IMR-90 (cell line): ENCODE data around the gene PCDHGB5. TPM values are rescaled to one million over a fixed set of nuclear protein-coding genes. Genes with fewer than 3 reads are reported as not detected.

Experiments used
- ATAC-seq: fragments of 200-7000 bp; cut with Tn5 transposase; 2 replicates; pipeline ENCODE4 v1.9.1; 2020; ENCODE audit warnings: low read depth, mild to moderate bottlenecking, moderate library complexity
- BruUV-seq: library from RNA; stranded (reverse); fragments of 400-500 nt; replicated peaks from 2 replicates; lab custom pipeline; 2021; lab: Mats Ljungman, UMichigan
- CTCF ChIA-PET: fragments of 300-600 bp; formaldehyde crosslinking; extraction: SDS; loops from one replicate; lab custom pipeline; 2021; ENCODE audit warnings: antibody characterized with exemption; lab: Yijun Ruan, JAX
- POLR2A ChIA-PET: fragments of 300-600 bp; sonication (Branson Sonifier 250); formaldehyde crosslinking; loops from one replicate; lab custom pipeline; 2022; ENCODE audit warnings: antibody characterized with exemption; ENCODE audit not compliant: unreplicated experiment; lab: Charles Lee
- DNase-seq: peaks from one replicate; pipeline ENCODE4 v3.0.0; 2013
- H2AFZ ChIP-seq: replicated peaks from 2 replicates; pipeline ENCODE3; 2013; ENCODE audit warnings: low read length, mild to moderate bottlenecking; ENCODE audit not compliant: poor library complexity
- H2AK5ac ChIP-seq: 2 replicates; pipeline ENCODE4 v1.6.1; 2013; ENCODE audit warnings: low read depth, low read length, inconsistent platforms
- H2AK9ac ChIP-seq: replicated peaks from 2 replicates; pipeline ENCODE3; 2013; ENCODE audit warnings: mild to moderate bottlenecking, low read depth, low read length, moderate library complexity; ENCODE audit not compliant: poor library complexity
- H2BK120ac ChIP-seq: 2 replicates; pipeline ENCODE4 v1.6.1; 2013; ENCODE audit warnings: low read depth, low read length, inconsistent platforms
- H2BK15ac ChIP-seq: 3 replicates; pipeline ENCODE4 v1.6.1; 2013; ENCODE audit warnings: low read depth, low read length, inconsistent platforms
- H2BK20ac ChIP-seq: 2 replicates; pipeline ENCODE4 v1.6.1; 2013; ENCODE audit warnings: low read depth, mild to moderate bottlenecking, inconsistent platforms, low read length, moderate library complexity
- H2BK5ac ChIP-seq: 2 replicates; pipeline ENCODE4 v1.6.1; 2013; ENCODE audit warnings: mild to moderate bottlenecking, low read depth, low read length, inconsistent platforms; ENCODE audit not compliant: poor library complexity, severe bottlenecking
- H3K14ac ChIP-seq: replicated peaks from 2 replicates; pipeline ENCODE4 v1.6.1; 2013; ENCODE audit warnings: low read depth, low read length, inconsistent platforms
- H3K18ac ChIP-seq: 2 replicates; pipeline ENCODE4 v1.6.1; 2013; ENCODE audit warnings: low read depth, low read length, control low read depth
- H3K23ac ChIP-seq: 2 replicates; pipeline ENCODE4 v1.6.1; 2013; ENCODE audit warnings: low read depth, low read length, inconsistent platforms
- H3K27ac ChIP-seq: 2 replicates; pipeline ENCODE4 v1.5.1; 2013; ENCODE audit warnings: mild to moderate bottlenecking, control low read depth, low read length; ENCODE audit not compliant: insufficient read depth
- H3K27me3 ChIP-seq: 2 replicates; pipeline ENCODE4 v1.6.1; 2013; ENCODE audit warnings: low read length; ENCODE audit not compliant: control insufficient read depth, insufficient read depth
- H3K36me3 ChIP-seq: 2 replicates; pipeline ENCODE4 v1.6.1; 2013; ENCODE audit warnings: low read length, mixed read lengths; ENCODE audit not compliant: control insufficient read depth, insufficient read depth
- H3K4ac ChIP-seq: 2 replicates; pipeline ENCODE4 v1.6.1; 2013; ENCODE audit warnings: low read depth, low read length, inconsistent platforms
- H3K4me1 ChIP-seq: 2 replicates; pipeline ENCODE4 v1.6.1; 2013; ENCODE audit warnings: low read length, mixed read lengths; ENCODE audit not compliant: control insufficient read depth, insufficient read depth
- H3K4me2 ChIP-seq: 2 replicates; pipeline ENCODE4 v1.6.1; 2013; ENCODE audit warnings: low read depth, mild to moderate bottlenecking, control low read depth, low read length, moderate library complexity
- H3K4me3 ChIP-seq: 2 replicates; pipeline ENCODE4 v1.5.1; 2013; ENCODE audit warnings: low read depth, mild to moderate bottlenecking, control low read depth, low read length, moderate library complexity; ENCODE audit not compliant: insufficient read depth
- H3K56ac ChIP-seq: 2 replicates; pipeline ENCODE4 v1.6.1; 2013; ENCODE audit warnings: low read length, inconsistent platforms; ENCODE audit not compliant: insufficient read depth; ENCODE audit errors: extremely low read depth
- H3K79me1 ChIP-seq, 2 experiments: 2 replicates each; pipeline ENCODE4 v1.6.1; 2013; ENCODE audit warnings: low read length in 2 of 2, inconsistent platforms in 1 of 2, low read depth in 1 of 2
- H3K9ac ChIP-seq: 2 replicates; pipeline ENCODE4 v1.6.1; 2013; ENCODE audit warnings: low read depth, low read length, control low read depth
- H3K9me1 ChIP-seq: 2 replicates; pipeline ENCODE4 v1.6.1; 2013; ENCODE audit warnings: low read length, inconsistent platforms; ENCODE audit not compliant: insufficient read depth
- H3K9me3 ChIP-seq: 2 replicates; pipeline ENCODE4 v1.6.1; 2013; ENCODE audit warnings: low read length; ENCODE audit not compliant: control insufficient read depth, insufficient read depth
- H4K20me1 ChIP-seq: 2 replicates; pipeline ENCODE4 v1.6.1; 2013; ENCODE audit warnings: low read length, inconsistent platforms; ENCODE audit not compliant: insufficient read depth
- H4K5ac ChIP-seq: 2 replicates; pipeline ENCODE4 v1.6.1; 2013; ENCODE audit warnings: mild to moderate bottlenecking, low read depth, low read length, control low read depth
- H4K8ac ChIP-seq, 2 experiments: 2 replicates each; pipeline ENCODE4 v1.6.1; 2013; ENCODE audit warnings: low read depth in 2 of 2, low read length in 2 of 2, control low read depth in 1 of 2, inconsistent platforms in 1 of 2
- H4K91ac ChIP-seq: 2 replicates; pipeline ENCODE4 v1.6.1; 2013; ENCODE audit warnings: low read depth, low read length, inconsistent platforms; ENCODE audit not compliant: insufficient read depth
- BHLHE40 ChIP-seq: fragments of 150-350 bp; IDR thresholded peaks from 2 replicates; pipeline ENCODE4 v1.6.1; 2016; ENCODE audit warnings: mild to moderate bottlenecking, low read depth, low read length
- CEBPB ChIP-seq: IDR thresholded peaks from 2 replicates; pipeline ENCODE4 v1.6.1; 2012; ENCODE audit warnings: low read depth, low read length, improper control_type of control experiment
- ELK1 ChIP-seq: fragments of 150-350 bp; IDR thresholded peaks from 2 replicates; pipeline ENCODE4 v1.6.1; 2016; ENCODE audit warnings: low read depth, mild to moderate bottlenecking, low read length, moderate library complexity, borderline replicate concordance
- FOS ChIP-seq: fragments of 150-350 bp; IDR thresholded peaks from 2 replicates; pipeline ENCODE4 v1.6.1; 2016; ENCODE audit warnings: low read depth, low read length
- MAFK ChIP-seq: IDR thresholded peaks from 2 replicates; pipeline ENCODE4 v1.6.1; 2012; ENCODE audit warnings: low read depth, low read length, improper control_type of control experiment
- MAZ ChIP-seq: IDR thresholded peaks from 2 replicates; pipeline ENCODE4 v1.6.1; 2012; ENCODE audit warnings: low read depth, mild to moderate bottlenecking, low read length, improper control_type of control experiment, moderate library complexity, borderline replicate concordance
- MXI1 ChIP-seq: IDR thresholded peaks from 2 replicates; pipeline ENCODE4 v1.6.1; 2012; ENCODE audit warnings: low read depth, mild to moderate bottlenecking, low read length, moderate library complexity, borderline replicate concordance
- NFE2L2 ChIP-seq: fragments of 150-350 bp; IDR thresholded peaks from 2 replicates; pipeline ENCODE4 v1.6.1; 2016; ENCODE audit warnings: low read depth, mild to moderate bottlenecking, low read length
- POLR2A ChIP-seq: IDR thresholded peaks from 2 replicates; pipeline ENCODE4 v1.6.1; 2012; ENCODE audit warnings: mild to moderate bottlenecking, low read depth, low read length
- RAD21 ChIP-seq: IDR thresholded peaks from 2 replicates; pipeline ENCODE4 v1.6.1; 2012; ENCODE audit warnings: low read length, improper control_type of control experiment
- RCOR1 ChIP-seq: IDR thresholded peaks from 2 replicates; pipeline ENCODE4 v1.6.1; 2012; ENCODE audit warnings: mild to moderate bottlenecking, low read length, improper control_type of control experiment; ENCODE audit not compliant: insufficient replicate concordance
- RFX5 ChIP-seq: IDR thresholded peaks from 2 replicates; pipeline ENCODE4 v1.8.0; 2012; ENCODE audit warnings: low read depth, mild to moderate bottlenecking, low read length, moderate library complexity
- SMC3 ChIP-seq: fragments of 150-350 bp; IDR thresholded peaks from 2 replicates; pipeline ENCODE4 v1.6.1; 2016; ENCODE audit warnings: low read depth, mild to moderate bottlenecking, antibody characterized with exemption, low read length, moderate library complexity
- WGBS, 2 experiments: methylation state at CpG; one replicate each; pipeline versions ENCODE4 v1.1.5 to v1.1.7; 2013; ENCODE audit warnings: missing lambda C conversion rate in 2 of 2; ENCODE audit not compliant: insufficient read length in 1 of 2; ENCODE audit errors: extremely low coverage in 2 of 2; 5-methylcytosine and 5-hydroxymethylcytosine counted together
- dilution Hi-C: fragments of 300-500 bp; cut with HindIII; formaldehyde crosslinking; loops from one replicate; pipeline ENCODE4 v1.14.3; 2018; ENCODE audit warnings: low sequenced_read_pairs; ENCODE audit not compliant: unreplicated experiment
- in situ Hi-C: fragments of 300-500 bp; cut with MboI; formaldehyde crosslinking; loops from 3 replicates; pipeline ENCODE4 v1.14.3; 2019; ENCODE audit warnings: low sequenced_read_pairs, inconsistent platforms, mixed read lengths
- intact Hi-C: fragments of 100-400 bp; cut with micrococcal nuclease; formaldehyde crosslinking; loops from 2 replicates; pipeline ENCODE4 v1.10.0; 2022
- polyA plus RNA-seq, 3 experiments: library from polyadenylated mRNA; depleted of rRNA; stranded (reverse); fragments of >200 nt; gene quantifications; 2 replicates each; pipeline ENCODE4 v1.2.3, GENCODE V29; 2012; ENCODE audit warnings: low replicate concordance in 1 of 3
- total RNA-seq: library from RNA; depleted of rRNA; stranded (reverse); fragments of >200 nt; gene quantifications from 2 replicates; pipeline ENCODE4 v1.2.3, GENCODE V29; 2012
- TF ChIP-seq, protein P1 (sequence below): fragments of 150-350 bp; IDR thresholded peaks from 2 replicates; pipeline ENCODE4 v1.6.1; 2017; ENCODE audit warnings: mild to moderate bottlenecking, antibody characterized with exemption, low read length, low read depth
- TF ChIP-seq, protein P2 (sequence below): conservative IDR thresholded peaks from 2 replicates; pipeline ENCODE4 v1.5.1; 2012; ENCODE audit warnings: mild to moderate bottlenecking, low read depth, low read length, improper control_type of control experiment

The PCDHGB5 gene
- total and polyA plus RNA-seq, 2 of the 4 experiments (the other 2 are of a cell fraction), result 17.2 to 20.0 TPM

- Histone ChIP-seq H3K27me3 (no peaks in the 10 kb centered on the region), H3K79me1 (peaks cover 5 to 7% of the 10 kb centered on the region in 2 experiments; a peak in 3 of 4 replicates), H4K5ac (no peak overlapping the region), H2BK15ac (no peak overlapping the region), H3K36me3 (peaks cover 24% of the 10 kb centered on the region), H3K4me1 (peaks cover 1% of the 10 kb centered on the region; the same call in 1 of the 2 replicates), H2AK9ac (no peak overlapping the region), H3K4me3 (no peak overlapping the region), H3K14ac (no peak overlapping the region), H3K4me2 (no peak overlapping the region), H2AFZ (no peak overlapping the region), H3K56ac (no peak overlapping the region), H3K27ac (no peak overlapping the region), H3K18ac (no peak overlapping the region), H2BK5ac (no peak overlapping the region), H4K8ac (no peak overlapping the region), H2BK20ac (no peak overlapping the region), H4K20me1 (no peaks in the 10 kb centered on the region), H2BK120ac (no peak overlapping the region), H3K23ac (no peak overlapping the region), H3K9ac (no peak overlapping the region), H2AK5ac (no peak overlapping the region), H3K4ac (no peak overlapping the region), H3K9me1 (no peaks in the 10 kb centered on the region), H3K9me3 (peaks cover 48% of the 10 kb centered on the region), H4K91ac (no peak overlapping the region)
- ChIA-PET CTCF (no interaction called here), POLR2A (no interaction called here)
- dilution Hi-C loops (no loop called here), in situ Hi-C loops (no loop called here), intact Hi-C loops (no loop called here)
- WGBS, 2 experiments, result 47% methylated on average over 13 of the region's 21 CpGs; no CpG with 5 or more reads in 1 of the 2 experiments
- TF ChIP-seq CEBPB (no peak), BHLHE40 (no peak), RFX5 (no peak), ELK1 (no peak), MAZ (no peak), NFE2L2 (no peak), FOS (no peak), RCOR1 (no peak), RAD21 (no peak), MAFK (no peak), MXI1 (no peak), SMC3 (no peak), POLR2A (no peak)
- TF ChIP-seq, protein P1, sequence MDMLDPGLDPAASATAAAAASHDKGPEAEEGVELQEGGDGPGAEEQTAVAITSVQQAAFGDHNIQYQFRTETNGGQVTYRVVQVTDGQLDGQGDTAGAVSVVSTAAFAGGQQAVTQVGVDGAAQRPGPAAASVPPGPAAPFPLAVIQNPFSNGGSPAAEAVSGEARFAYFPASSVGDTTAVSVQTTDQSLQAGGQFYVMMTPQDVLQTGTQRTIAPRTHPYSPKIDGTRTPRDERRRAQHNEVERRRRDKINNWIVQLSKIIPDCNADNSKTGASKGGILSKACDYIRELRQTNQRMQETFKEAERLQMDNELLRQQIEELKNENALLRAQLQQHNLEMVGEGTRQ, result no peak
- TF ChIP-seq, protein P2, sequence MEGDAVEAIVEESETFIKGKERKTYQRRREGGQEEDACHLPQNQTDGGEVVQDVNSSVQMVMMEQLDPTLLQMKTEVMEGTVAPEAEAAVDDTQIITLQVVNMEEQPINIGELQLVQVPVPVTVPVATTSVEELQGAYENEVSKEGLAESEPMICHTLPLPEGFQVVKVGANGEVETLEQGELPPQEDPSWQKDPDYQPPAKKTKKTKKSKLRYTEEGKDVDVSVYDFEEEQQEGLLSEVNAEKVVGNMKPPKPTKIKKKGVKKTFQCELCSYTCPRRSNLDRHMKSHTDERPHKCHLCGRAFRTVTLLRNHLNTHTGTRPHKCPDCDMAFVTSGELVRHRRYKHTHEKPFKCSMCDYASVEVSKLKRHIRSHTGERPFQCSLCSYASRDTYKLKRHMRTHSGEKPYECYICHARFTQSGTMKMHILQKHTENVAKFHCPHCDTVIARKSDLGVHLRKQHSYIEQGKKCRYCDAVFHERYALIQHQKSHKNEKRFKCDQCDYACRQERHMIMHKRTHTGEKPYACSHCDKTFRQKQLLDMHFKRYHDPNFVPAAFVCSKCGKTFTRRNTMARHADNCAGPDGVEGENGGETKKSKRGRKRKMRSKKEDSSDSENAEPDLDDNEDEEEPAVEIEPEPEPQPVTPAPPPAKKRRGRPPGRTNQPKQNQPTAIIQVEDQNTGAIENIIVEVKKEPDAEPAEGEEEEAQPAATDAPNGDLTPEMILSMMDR, result no peak
- DNase-seq, result no peak
- no TSS peak for BruUV-seq
- no peak for ATAC-seq
Measured at GRCh38 chr5:141393267-141393666, 4.5 kb upstream of the PCDHGB5 start.
